ENCODE results near the gene MED22. TPM values are rescaled to one million over a fixed set of nuclear protein-coding genes. Genes with fewer than 3 reads are reported as not detected.

The MED22 gene
- total and polyA plus RNA-seq, 2 donors (not counting 1 experiment from before 2014, with no cell fraction given), result 13.9 to 17.8 TPM

- no peak overlapping the region for H3K9ac ChIP-seq (ENCODE audit: insufficient read depth, low read length)
- H3K4me3 ChIP-seq (replicated peaks in 1 of 4; ENCODE audit: control extremely low read depth in 1 of 4, insufficient read depth in 1 of 4, low read depth in 3 of 4, low read length in 4 of 4), result no peak overlapping the region
- no peak overlapping the region for H3K4me2 ChIP-seq (ENCODE audit: extremely low read depth, insufficient read depth, low read length)
- no peaks in the 10 kb centered on the region for H3K79me2 ChIP-seq (ENCODE audit: control insufficient read depth, insufficient read depth, low read length)
- no peak overlapping the region for H2AFZ ChIP-seq (ENCODE audit: low read length)
- no peak for DNase-seq (ENCODE audit: low read depth in 2 of 2)
- H4K20me1 ChIP-seq (ENCODE audit: control insufficient read depth, extremely low read depth, insufficient read depth, low read length), result no peaks in the 10 kb centered on the region
- no peaks in the 10 kb centered on the region for H3K4me1 ChIP-seq (ENCODE audit: control insufficient read depth, extremely low read depth, insufficient read depth, low read length)
- TF ChIP-seq, protein P1, sequence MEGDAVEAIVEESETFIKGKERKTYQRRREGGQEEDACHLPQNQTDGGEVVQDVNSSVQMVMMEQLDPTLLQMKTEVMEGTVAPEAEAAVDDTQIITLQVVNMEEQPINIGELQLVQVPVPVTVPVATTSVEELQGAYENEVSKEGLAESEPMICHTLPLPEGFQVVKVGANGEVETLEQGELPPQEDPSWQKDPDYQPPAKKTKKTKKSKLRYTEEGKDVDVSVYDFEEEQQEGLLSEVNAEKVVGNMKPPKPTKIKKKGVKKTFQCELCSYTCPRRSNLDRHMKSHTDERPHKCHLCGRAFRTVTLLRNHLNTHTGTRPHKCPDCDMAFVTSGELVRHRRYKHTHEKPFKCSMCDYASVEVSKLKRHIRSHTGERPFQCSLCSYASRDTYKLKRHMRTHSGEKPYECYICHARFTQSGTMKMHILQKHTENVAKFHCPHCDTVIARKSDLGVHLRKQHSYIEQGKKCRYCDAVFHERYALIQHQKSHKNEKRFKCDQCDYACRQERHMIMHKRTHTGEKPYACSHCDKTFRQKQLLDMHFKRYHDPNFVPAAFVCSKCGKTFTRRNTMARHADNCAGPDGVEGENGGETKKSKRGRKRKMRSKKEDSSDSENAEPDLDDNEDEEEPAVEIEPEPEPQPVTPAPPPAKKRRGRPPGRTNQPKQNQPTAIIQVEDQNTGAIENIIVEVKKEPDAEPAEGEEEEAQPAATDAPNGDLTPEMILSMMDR (conservative IDR thresholded peaks at IDR 0.05 in 1 of 2, IDR thresholded peaks at IDR 0.05 in 1 of 2; ENCODE audit: low read depth in 1 of 2, low read length in 2 of 2), result no peak
- no peak overlapping the region for H3K27ac ChIP-seq (ENCODE audit: insufficient read depth, low read length)
- H3K9me3 ChIP-seq (ENCODE audit: control insufficient read depth, insufficient read depth, low read depth, low read length), result no peaks in the 10 kb centered on the region
- no peaks in the 10 kb centered on the region for H3K27me3 ChIP-seq (ENCODE audit: control insufficient read depth, insufficient read depth, low read length)
- H3K36me3 ChIP-seq (ENCODE audit: control insufficient read depth, insufficient read depth, low read length), result no peaks in the 10 kb centered on the region
Measured at GRCh38 chr9:133305731-133306130, 42.2 kb downstream of the MED22 start.

DNA sequence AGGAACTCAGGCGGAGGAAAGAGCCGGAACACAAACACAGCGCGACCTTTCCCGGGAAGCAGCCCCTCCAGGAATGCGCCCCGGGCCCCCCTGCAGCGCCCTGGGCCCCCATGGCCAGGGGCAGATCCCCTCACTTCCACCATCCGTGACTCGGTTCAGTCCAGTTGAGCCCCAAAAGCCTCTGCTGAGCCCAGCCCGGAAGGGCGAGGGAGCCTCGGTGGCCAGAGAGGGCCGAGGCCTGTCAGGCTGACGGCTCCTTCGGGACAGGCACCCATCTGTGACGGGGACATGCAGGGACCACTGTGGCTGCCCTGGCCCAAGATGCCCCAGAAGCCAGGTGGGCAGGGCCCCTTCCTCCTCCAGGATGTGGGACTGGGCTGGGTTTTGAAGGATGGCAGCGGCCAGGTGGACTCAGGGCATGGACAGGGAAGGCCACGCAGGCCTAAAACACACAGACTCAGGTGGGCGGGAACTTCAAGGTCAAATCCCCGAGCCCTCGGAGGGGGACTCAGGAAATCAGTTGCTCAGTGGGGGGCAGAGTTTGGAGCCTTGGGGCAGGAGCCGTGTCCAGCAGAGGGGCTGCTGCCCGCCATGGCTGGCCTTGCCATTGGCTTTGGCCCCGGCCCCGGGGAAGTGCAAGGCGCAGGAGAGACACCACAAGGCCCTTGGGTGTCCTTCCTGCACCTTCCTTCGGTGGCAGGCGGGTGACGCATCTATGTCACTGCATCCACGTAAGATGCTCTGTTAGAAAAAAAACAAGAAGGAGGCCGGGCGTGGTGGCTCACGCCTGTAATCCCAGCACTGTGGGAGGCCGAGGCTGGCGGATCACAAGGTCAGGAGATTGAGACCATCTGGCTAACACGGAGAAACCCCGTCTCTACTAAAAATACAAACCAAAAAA lies 43.2 kb downstream of the MED22 start:
- no peaks in the 10 kb centered on the region for H3K36me3 ChIP-seq (ENCODE audit: control insufficient read depth, insufficient read depth, low read length)

GRCh38 chr9:133304158-133304470 lies 43.8 kb downstream of the MED22 start:
- TF ChIP-seq EZH2 (IDR thresholded peaks at IDR 0.05; ENCODE audit: low read length, missing control alignments), result no peak
- TF ChIP-seq, protein P1 (conservative IDR thresholded peaks at IDR 0.05 in 1 of 2, IDR thresholded peaks at IDR 0.05 in 1 of 2; ENCODE audit: low read depth in 1 of 2, low read length in 2 of 2), result no peak
- no peak overlapping the region for H3K4me2 ChIP-seq (ENCODE audit: extremely low read depth, insufficient read depth, low read length)
- H3K9ac ChIP-seq (ENCODE audit: insufficient read depth, low read length), result no peak overlapping the region

More for the DNA sequence above, 43.2 kb downstream of the MED22 start:
- Histone ChIP-seq H3K4me2 (ENCODE audit: extremely low read depth, insufficient read depth, low read length) (no peak overlapping the region), H3K4me3 (replicated peaks in 1 of 4; ENCODE audit: control extremely low read depth in 1 of 4, insufficient read depth in 1 of 4, low read depth in 3 of 4, low read length in 4 of 4) (no peak overlapping the region), H3K79me2 (ENCODE audit: control insufficient read depth, insufficient read depth, low read length) (no peaks in the 10 kb centered on the region), H3K4me1 (ENCODE audit: control insufficient read depth, extremely low read depth, insufficient read depth, low read length) (no peaks in the 10 kb centered on the region), H3K27ac (ENCODE audit: insufficient read depth, low read length) (no peak overlapping the region), H2AFZ (ENCODE audit: low read length) (no peak overlapping the region), H4K20me1 (ENCODE audit: control insufficient read depth, extremely low read depth, insufficient read depth, low read length) (no peaks in the 10 kb centered on the region), H3K27me3 (ENCODE audit: control insufficient read depth, insufficient read depth, low read length) (no peaks in the 10 kb centered on the region), H3K9ac (ENCODE audit: insufficient read depth, low read length) (no peak overlapping the region), H3K9me3 (ENCODE audit: control insufficient read depth, insufficient read depth, low read depth, low read length) (no peaks in the 10 kb centered on the region)
- no peak for DNase-seq (ENCODE audit: low read depth in 2 of 2)
- no peak for TF ChIP-seq EZH2 (IDR thresholded peaks at IDR 0.05; ENCODE audit: low read length, missing control alignments)
- TF ChIP-seq, protein P1 (conservative IDR thresholded peaks at IDR 0.05 in 1 of 2, IDR thresholded peaks at IDR 0.05 in 1 of 2; ENCODE audit: low read depth in 1 of 2, low read length in 2 of 2), result no peak

More at GRCh38 chr9:133304158-133304470, 43.8 kb downstream of the MED22 start:
- Histone ChIP-seq H3K4me3 (replicated peaks in 1 of 4; ENCODE audit: control extremely low read depth in 1 of 4, insufficient read depth in 1 of 4, low read depth in 3 of 4, low read length in 4 of 4) (no peak overlapping the region), H3K27me3 (ENCODE audit: control insufficient read depth, insufficient read depth, low read length) (no peaks in the 10 kb centered on the region), H4K20me1 (ENCODE audit: control insufficient read depth, extremely low read depth, insufficient read depth, low read length) (no peaks in the 10 kb centered on the region), H2AFZ (ENCODE audit: low read length) (no peak overlapping the region), H3K4me1 (ENCODE audit: control insufficient read depth, extremely low read depth, insufficient read depth, low read length) (no peaks in the 10 kb centered on the region), H3K27ac (ENCODE audit: insufficient read depth, low read length) (no peak overlapping the region), H3K79me2 (ENCODE audit: control insufficient read depth, insufficient read depth, low read length) (no peaks in the 10 kb centered on the region), H3K36me3 (ENCODE audit: control insufficient read depth, insufficient read depth, low read length) (no peaks in the 10 kb centered on the region), H3K9me3 (ENCODE audit: control insufficient read depth, insufficient read depth, low read depth, low read length) (no peaks in the 10 kb centered on the region)
- DNase-seq (ENCODE audit: low read depth in 2 of 2), result no peak
